Frontal cortex (tissue), 4 donors: ENCODE data around the gene C19orf85. TPM values are rescaled to one million over a fixed set of nuclear protein-coding genes. Genes with fewer than 3 reads are reported as not detected.
A peak's percentile ranks its signal among the peaks of the same experiment; 100 is the strongest.
"Not testable (repeated sequence)": the region's sequence is repeated elsewhere in the genome, so short reads cannot be mapped to it uniquely, and the experiment has no call there.

Experiments used
- DNase-seq, 2 donors: peaks; one replicate each; pipeline ENCODE4 v3.0.0; 2012; ENCODE audit warnings: low spot score in 2 of 2
- FAIRE-seq: peaks from 2 replicates; lab custom pipeline; 2012; peaks lifted over from hg19 to GRCh38; lab: Jason Lieb, UNC
- total RNA-seq: library from RNA; depleted of rRNA; stranded (reverse); fragments of >200 nt; gene quantifications from one replicate; pipeline ENCODE4 v1.2.3, GENCODE V29; 2014
- donor health status: control.
- donor health status: control.
- donor health status: control.

Gene C19orf85
- total RNA-seq, result not detected

DNA sequence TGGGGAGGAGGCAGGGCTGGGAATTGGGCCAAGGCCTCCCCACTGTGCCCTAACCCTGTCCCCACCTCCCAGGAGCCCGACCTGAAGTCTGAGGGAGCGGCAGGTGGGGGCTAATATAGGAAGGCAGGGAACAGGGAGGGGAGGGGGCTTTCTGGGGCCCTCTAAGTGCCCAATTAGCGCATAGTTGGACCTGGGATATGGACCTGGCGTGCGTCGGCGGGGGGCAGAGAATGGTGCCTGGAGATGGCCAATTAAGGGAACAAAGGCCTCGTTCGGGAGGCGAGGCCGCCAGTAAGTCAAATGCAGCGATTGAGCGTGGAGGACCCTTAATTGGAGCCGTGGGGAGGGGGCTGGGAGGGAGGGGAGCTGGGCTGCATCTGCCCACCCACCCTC is at the start of gene C19orf85:
TSS of gene C19orf85 (minus strand) at position 90 of the 393 bp plus-strand sequence. CDS start 197 bp downstream, outside the sequence.
- FAIRE-seq (no peak), DNase-seq (no peak)

DNA sequence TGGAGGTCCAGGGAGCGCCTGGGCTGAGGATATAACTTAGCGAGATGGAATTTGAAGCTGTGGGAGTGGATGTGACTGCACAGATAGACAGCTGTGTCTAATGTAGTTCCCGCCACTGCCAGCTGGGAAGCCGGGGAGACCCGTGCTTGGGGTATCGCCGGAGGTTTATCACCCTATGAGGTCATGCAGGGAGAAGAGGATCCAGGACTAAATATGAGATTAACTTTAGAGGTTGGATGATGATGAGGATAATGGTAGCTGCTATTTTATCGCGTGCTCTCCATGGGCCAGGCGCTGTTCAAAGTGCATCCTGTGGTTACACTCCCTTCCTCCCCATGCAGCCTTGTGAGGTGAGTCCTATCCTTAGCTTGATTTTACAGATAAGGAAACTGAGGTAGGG is 43.6 kb upstream of the C19orf85 start:
- DNase-seq (no peak), FAIRE-seq (no peak)

DNA sequence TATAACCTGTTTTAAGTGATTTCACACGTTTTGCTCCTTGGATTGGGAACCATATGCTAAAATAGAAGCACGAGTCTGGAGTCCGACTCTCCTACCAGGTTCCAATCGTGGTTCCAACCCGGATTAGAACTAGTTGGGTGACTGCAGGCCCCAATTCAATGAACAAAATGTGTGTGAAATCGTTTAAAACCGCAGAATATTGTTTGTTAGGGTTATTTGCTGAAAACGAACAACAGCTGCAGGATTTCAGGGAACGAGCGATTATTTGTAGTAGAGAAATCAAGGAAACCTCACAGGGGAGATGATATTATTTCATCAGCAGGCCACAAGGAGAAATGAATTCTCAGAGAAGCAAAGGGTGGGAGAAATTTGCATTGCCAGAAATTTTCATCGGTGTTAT is 40.4 kb upstream of the C19orf85 start:
- no peak for FAIRE-seq
- no peak for DNase-seq

DNA sequence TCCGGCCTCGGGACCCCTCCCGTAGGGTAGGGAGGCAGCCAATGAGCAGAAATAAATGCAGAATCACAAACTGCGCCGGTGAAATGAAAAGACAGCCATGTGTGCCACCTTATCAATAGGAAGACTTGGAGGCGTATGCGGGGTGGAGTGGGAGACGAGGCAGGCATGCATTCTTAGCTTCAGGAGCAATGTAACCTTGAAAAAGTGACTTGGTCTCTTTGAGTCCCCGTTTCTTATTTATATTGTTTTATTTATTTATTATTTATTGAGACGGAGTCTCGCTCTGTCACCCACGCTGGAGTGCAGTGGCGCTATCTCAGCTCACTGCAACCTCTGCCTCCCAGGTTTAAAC is 39.7 kb upstream of the C19orf85 start:
- FAIRE-seq (no peak), DNase-seq (no peak)

DNA sequence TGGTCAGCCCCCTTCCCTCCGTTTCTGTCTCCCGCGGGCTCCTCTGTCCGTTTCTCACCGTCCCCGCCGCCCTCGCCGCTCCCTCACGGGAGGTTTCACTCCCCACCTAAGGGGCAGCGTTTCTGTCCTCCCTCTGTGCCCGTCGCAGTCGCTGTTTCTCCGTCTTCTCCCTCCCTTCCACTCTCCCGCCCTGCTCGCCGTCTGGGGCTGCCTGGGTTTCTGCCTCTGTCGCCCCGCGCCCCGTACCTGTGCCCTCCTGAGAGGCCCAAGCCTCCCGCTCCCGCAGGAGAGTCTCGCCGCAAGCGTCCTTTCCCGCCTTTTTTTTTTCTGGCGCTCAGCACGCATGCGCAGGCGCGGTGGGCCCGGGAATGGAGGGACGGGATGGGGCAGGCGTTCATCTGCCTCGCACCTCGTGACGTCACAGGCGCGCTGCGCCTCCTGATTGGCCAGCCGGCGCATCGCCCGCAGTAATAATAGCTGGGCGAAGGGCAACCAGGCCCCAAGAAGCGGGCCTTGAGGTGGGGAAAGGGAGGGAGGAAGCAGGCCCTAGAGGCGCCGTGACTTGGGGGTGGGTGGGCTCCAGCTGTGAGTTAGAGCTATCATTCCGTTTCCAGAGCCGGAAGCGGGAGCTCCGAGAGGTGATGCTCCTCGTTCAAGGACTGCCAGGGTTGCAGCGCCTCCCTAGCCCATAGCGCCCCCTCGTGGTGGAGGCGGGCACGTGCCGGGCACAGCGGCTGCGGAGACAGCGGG is 39.1 kb upstream of the C19orf85 start:
- DNase-seq (peak; percentile 96 to 100), FAIRE-seq (no peak)

DNA sequence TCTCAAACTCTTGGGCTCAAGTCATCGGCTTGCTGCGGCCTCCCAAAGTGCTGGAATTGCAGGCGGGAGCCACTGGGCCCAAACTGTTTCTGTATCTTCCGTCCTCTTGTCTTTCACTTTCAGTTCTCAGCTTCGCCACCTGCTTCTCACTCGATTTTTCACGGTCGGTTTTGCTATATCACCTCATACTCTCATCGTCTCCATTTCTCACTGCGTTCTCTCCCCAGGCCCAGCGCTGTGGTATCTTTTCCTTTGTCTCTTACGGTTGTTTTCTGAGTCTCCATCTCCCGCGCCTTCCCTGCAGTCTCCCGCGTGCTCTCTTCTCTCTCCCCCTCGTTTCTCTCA is 38.6 kb upstream of the C19orf85 start:
- FAIRE-seq (no peak), DNase-seq (no peak)

DNA sequence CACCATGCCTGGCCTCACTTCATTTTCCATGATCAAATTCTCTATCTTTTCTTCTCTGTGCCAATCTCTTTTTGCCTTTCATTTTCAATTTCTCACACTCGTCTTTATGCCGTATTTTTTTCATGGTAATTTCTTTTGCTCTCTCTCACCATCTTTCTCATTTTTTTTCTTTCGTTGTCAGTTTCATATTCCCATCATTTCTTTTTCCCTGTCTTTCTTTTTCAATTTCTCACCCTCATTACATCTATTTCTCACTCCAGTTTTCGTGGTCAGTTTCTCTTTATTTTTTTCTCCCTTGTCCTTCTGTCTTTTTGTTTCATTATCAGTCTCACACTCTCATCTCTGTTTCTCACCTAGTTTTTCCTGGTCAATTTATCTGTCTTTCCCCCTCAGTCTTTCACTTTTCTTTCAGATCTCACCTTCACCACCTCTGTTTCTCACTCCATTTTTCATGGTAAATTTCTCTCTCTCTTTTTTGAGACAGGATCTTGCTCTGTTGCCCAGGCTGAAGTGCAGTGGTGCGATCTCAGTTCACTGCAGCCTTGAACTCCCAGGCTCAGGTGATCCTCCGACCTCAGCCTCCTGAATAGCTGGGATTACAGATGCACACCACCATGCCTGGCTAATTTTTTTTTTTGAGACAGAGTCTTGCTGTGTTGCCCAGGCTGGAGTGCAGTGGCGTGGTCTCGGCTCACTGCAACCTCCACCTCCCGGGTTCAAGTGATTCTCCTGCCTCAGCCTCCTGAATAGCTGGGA is 37.8 kb upstream of the C19orf85 start:
- FAIRE-seq (no peak), DNase-seq (no peak)

DNA sequence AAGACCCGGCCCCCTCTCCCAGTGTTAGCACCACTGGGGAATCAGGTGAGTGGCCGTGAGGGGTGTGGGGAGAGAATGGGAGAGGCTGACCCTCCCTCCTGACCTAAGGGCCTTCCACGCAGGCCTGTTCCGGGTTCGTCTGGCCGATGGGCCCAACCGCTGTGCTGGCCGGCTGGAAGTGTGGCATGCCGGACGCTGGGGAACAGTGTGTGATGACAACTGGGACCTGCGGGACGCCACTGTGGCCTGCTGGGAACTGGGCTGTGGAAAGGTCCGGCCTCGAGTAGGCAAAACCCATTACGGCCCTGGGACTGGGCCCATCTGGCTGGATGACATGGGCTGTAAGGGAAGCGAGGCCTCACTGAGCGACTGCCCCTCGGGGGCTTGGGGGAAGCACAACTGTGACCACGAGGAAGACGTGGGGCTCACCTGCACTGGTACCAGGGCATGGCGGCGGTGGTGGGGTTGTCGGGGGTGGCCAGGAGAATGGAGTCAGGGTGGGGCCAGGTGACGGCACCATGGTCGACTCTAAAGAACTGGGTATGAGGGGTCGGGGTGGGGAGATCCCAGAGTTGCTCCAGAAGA is 35.9 kb upstream of the C19orf85 start:
- DNase-seq, result no peak
- FAIRE-seq, result no peak

DNA sequence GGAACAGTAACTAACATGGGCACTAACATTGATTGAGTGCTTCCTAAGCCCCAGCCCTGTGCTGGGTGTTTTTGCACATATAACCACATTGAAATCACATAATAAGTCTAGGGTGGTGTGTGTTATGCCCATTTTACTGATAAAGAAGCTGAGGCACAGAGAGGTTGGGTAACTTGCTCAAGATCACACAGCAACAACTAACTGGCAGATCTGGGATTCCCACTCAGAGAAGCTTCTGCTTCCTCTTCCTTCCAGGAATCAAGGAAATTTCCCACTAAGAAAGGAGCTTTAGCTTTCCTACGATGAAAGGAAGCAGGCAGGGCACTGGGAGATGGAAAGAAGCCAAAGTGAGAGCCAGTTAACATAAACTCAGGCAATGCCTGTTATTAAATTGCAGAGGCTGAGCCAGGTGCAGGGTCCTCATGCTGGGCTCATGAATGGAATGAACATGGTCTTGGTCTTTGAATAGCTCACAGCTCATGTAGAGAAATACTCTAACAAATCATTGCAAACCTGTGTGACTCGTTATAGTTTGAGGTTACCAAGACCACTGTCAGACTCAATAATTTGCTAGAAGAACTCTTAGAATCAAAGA is 33.8 kb upstream of the C19orf85 start:
- no peak for FAIRE-seq

DNA sequence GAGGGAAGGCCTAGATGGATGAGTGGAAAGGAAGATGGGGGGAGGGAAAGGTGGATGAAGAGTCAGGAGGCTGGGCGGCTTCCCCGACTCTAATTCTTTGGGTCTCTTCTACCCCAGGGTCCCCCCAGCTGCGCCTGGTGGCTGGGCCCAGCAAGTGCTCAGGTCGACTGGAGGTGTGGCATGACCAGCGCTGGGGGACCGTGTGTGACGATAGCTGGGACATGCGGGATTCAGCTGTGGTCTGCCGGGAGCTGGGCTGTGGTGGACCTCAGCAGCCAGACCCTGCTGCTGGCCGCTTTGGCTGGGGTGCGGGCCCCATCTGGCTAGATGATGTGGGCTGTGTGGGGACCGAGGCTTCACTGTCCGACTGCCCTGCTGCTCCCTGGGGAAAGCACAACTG is 33.2 kb upstream of the C19orf85 start:
- DNase-seq (no peak), FAIRE-seq (no peak)

More for the DNA sequence above, 33.8 kb upstream of the C19orf85 start:
- no peak for DNase-seq

DNA sequence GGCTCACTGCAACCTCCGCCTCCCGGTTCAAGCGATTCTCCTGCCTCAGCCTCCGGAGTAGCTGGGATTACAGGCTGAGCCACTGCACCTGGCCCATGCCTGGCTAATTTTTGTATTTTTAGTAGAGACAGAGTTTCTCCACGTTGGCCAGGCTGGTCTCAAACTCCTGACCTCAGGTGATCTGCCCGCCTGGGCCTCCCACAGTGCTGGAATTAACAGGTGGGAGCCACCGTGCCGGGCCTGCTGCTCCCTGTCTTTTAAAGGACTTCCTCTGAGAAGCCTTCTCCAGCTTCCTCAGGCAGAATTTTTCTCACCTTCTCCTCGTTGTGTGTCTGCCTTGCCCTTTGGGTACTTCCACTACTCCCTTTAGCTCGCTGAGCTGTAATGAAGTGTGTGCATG is 32.3 kb upstream of the C19orf85 start:
- FAIRE-seq, DNase-seq: not testable (repeated sequence)

DNA sequence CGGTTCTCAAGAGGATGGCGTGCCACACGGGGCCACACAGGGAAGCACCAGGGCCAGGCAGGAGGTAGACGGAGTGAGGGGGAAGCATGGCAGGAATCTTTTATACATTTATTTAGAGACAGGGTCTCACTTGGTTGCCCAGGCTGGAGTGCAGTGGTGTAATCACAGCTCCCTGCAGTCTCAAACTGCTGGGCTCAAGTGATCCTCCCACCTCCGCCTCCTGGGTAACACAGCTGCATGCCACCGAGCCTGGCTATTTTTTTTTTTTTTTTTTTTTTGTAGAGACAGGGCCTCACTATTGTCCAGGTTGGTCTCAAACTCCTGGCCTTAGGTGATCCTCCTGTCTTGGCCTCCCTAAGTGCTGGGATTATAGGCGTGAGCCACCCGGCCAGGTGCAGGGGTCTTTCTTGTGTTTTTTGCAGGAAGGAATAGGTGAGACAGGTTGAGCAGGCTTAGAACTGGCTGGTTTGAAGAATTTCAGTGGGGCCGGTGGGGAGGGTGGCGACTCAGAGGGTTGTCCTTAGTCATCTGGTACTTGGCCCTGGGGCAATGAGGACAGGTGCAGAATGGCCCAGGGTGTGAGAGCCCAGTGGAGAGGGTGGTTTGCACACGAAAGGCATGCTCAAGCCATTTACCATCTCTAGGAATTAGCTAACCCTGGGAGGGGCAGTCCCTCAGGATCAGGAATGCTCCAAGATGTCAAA is 31.2 kb upstream of the C19orf85 start:
- DNase-seq (no peak), FAIRE-seq (no peak)

DNA sequence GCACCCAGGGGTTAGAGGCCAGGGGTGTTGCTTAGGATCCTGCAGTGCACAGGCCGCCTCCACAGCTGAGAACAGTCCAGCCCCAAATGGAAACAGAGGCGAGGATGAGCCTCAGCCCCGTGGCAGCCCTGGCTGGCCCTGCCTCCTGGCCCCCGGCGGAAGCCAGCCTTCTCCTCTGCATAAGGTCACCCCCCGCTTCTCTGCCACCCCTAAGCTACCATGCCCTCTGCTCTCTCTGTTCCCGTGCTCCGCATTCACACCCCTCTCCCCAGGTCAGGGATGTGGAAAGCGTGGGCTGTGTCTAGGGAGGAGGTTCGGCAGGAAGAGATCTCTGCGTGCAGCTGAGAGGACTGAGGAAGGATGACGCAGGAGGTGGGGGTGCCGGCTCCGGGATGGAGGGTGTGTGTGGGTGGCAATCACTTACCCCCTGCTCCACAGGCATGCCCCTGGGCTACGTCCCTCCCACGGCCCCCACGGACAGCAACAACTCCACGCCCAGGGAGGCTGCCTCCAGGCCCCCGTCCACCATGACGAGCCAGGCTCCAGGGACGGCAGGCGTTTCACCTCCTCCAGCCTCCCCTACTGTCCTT is 29.7 kb upstream of the C19orf85 start:
- no peak for FAIRE-seq
- DNase-seq, result no peak

DNA sequence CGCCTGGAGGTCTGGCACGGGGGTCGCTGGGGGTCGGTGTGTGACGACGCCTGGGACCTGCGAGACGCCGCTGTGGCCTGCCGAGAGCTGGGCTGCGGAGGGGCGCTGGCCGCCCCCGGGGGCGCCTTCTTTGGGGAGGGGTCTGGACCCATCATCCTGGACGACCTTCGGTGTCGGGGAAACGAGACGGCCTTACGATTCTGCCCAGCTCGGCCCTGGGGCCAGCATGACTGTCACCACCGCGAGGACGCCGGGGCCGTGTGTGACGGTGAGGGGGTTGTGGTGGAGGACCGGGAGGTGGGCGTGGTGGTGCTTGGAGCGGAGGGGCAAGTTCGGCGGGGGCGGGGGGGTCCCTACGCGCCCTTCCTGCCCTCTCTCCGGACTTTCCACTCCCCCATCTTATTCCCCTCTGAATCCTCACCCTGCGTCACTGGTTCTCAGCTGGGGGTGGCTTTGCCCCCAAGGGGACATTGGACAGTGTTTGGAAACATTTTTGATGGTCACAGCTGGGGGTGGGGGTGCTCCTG is 29.2 kb upstream of the C19orf85 start:
- FAIRE-seq, result no peak
- no peak for DNase-seq

DNA sequence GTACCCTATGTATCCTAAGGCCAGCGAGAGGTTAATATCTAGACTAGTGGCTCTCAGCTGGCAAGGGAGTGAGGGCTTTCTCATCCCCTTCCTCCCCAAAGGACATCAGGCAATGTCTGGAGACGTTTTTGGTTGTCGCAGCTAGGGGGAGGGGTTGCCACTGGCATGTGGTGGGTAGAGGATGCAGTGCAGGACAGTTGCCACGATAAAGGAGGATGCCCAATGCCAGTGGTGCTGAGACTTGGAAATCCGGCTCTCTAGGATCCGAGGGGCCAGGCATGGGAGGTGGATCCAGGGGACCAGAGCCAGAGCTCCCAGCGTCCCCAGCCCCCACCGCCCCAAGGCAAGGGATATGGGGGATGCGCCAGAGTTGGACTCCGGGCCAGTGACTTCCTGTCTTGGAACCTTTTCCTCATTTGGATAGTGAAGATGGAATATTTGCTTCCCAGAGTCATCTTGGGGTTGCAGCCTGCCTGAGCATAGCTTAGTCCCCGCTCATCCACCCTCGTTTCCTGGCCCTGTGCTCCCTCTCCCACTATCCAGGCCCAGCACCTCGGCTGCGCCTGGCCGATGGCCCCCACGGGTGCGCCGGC is 28.6 kb upstream of the C19orf85 start:
- FAIRE-seq (no peak), DNase-seq (no peak)

DNA sequence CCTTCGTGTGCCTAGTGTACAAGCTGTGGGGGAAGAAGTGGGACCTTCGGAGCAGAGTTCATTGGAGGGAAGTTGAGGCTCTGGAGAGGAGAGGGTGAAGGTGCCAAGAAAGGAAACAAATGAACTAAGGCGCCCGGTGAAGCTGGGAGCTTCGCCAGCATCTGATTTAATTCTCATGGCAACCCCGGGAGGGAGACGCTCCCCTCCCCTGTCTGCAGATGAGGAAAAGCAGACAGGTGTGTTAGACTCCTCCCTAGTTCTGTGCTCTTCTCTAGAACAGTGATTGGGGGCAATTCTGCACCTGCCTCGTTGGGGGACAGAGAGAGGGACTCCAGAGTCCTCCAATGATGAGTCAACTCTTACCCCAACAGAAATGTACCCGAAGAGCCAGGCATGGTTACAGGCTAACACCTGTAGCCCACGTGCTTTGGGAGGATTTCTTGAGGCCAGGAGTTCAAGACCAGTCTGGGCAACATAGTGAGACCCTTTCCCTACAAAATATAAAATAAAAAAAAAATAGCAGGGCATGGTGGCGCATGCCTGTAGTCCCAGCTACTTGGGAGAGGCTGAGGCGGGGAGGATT is 27.9 kb upstream of the C19orf85 start:
- no peak for FAIRE-seq
- no peak for DNase-seq

DNA sequence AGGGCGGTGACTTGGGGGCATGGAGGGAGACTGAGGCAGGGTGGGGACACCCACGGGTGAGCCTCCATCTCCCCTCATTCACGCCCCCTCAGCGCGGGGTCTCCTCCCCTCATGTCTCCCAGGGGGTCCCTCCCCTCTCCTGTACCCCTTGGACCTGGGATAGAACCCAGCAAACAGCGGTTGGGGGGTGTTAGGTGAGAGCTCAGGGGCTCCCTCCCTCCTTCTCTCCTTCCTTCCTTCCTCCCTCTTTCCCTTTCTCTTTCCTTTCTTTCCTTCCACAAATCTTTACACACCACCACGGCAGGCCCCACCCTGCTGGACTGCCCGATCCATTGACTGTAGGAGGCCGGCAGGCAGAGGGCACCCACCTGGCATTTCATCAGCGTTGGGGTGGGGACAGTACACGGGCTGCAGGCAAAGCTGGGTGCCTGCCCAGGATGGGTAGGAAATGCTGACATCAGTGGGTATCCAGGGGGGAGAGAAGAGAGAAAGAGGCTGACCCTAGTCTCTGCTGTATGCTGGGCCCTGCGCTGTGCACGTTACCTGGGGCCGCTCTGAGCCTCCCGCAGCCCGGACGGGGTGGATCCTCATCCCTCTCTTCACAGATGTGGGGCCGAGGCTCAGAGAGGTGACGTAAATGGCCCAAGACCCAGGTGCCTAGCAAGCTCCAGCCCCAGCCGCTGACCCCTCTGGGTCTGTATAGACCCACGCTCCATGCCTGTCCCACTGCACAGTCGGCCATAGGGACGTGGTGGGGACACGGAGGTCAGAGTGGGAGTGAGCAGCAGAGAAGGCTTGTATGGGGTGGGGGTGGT is 27.2 kb upstream of the C19orf85 start:
- DNase-seq (no peak), FAIRE-seq (no peak)
